Heart left ventricle (tissue), 13 donors: Measurements from ENCODE around the gene CCDC117.

Source experiments
- POLR2A ChIP-seq, 2 donors: fragments of 450-650 bp; IDR thresholded peaks; one replicate each; pipeline ENCODE4 v1.6.1; 2017; ENCODE audit warnings: antibody characterized with exemption in 2 of 2, mild to moderate bottlenecking in 2 of 2, moderate library complexity in 2 of 2
- TF ChIP-seq, protein P1 (sequence below), 12 donors: fragments of 200-600 bp; sonication (generic) in 4 of 12; IDR thresholded peaks; one replicate each; pipeline versions ENCODE4 v1.5.0 to v1.8.0; 2018 to 2022; ENCODE audit warnings: antibody characterized with exemption in 12 of 12, mild to moderate bottlenecking in 5 of 12
- donor health status: ischemic (EF 13 %, LVEDD 7.1; RV severe dilation, severe dysfunction).
- donor health status: DM: no; HTN: yes; CAD: no.
- donor health status: DM: no; HTN: no; CAD: no.
- donor health status: ischemic (EF 25% LVEDD 6.9; RV normal size, moderate dysfunction).
- donor health status: ischemic (EF 25% LVEDD 5.7; RV mildly dilated, moderate dysfunction).
- donor health status: ischemic (EF 35%, LVEDD 5.7; RV mildly dilated, moderate dysfunction).
- donor health status: nonischemic (EF 11% LVEDD 7.7; RV severe dilation, severe dysfunction).
- donor health status: DM: yes; HTN: yes; CAD: no.
- donor health status: PGD.
- donor health status: ischemic (EF 29% LVEDD 5.4; RV normal size, mild dysfunction).
- donor health status: nonischemic (EF 23%, LVEDD 6.1; RV moderate dilation, normal function).

DNA sequence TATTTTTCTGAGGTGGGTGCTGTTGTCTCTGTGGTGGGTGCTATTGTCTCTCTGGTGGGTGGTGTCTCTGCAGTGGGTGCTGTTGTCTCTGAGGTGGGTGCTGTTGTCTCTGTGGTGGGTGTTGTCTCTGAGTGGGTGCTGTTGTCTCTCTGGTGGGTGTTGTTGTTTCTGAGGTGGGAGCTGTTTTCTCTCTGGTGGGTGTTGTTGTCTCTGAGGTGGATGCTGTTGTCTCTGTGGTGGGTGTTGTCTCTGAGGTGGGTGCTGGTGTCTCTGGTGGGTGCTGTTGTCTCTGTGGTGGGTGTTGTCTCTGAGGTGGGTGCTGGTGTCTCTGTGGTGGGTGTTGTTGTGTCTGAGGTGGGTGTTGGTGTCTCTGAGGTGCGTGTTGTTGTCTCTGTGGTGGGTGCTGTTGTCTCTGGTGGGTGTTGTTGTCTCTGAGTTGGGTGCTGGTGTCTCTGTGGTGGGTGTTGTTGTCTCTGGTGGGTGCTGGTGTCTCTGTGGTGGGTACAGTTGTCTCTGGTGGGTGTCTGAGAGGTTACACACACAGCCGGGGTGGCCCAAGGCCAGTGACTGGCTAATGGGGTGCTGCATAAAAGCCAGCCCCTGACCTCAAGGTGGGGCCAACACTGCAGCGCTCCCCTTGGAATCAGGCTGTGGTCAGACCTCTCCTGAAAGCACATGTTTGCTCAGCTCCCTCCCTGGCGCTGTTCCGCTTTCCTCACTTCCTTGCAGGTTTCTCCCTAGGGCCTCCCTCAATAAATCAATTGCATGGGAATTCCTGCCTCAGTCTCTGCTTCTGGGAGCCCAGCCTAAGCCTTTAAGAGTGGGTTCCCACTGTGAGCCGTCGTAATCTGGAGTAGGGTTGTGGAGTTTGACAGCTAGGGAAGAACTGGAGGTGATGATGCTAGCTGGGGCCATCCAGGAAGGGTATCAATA lies 58.9 kb downstream of the CCDC117 start:
- TF ChIP-seq, protein P1, sequence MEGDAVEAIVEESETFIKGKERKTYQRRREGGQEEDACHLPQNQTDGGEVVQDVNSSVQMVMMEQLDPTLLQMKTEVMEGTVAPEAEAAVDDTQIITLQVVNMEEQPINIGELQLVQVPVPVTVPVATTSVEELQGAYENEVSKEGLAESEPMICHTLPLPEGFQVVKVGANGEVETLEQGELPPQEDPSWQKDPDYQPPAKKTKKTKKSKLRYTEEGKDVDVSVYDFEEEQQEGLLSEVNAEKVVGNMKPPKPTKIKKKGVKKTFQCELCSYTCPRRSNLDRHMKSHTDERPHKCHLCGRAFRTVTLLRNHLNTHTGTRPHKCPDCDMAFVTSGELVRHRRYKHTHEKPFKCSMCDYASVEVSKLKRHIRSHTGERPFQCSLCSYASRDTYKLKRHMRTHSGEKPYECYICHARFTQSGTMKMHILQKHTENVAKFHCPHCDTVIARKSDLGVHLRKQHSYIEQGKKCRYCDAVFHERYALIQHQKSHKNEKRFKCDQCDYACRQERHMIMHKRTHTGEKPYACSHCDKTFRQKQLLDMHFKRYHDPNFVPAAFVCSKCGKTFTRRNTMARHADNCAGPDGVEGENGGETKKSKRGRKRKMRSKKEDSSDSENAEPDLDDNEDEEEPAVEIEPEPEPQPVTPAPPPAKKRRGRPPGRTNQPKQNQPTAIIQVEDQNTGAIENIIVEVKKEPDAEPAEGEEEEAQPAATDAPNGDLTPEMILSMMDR (IDR thresholded peaks at IDR 0.05) = no peak
- no peak for TF ChIP-seq POLR2A (IDR thresholded peaks at IDR 0.05)
